IMR-90 (cell line): Measurements from ENCODE around the gene CHST6.

ENCODE experiments used
- CHD1 ChIP-seq: IDR thresholded peaks from 2 replicates; pipeline ENCODE4 v1.6.1; 2012; ENCODE audit warnings: low read depth, low read length, improper control_type of control experiment
- CTCF ChIP-seq: conservative IDR thresholded peaks from 2 replicates; pipeline ENCODE4 v1.5.1; 2012; ENCODE audit warnings: mild to moderate bottlenecking, low read depth, low read length, improper control_type of control experiment
- ELK1 ChIP-seq: fragments of 150-350 bp; IDR thresholded peaks from 2 replicates; pipeline ENCODE4 v1.6.1; 2016; ENCODE audit warnings: low read depth, mild to moderate bottlenecking, low read length, moderate library complexity, borderline replicate concordance
- MAZ ChIP-seq: IDR thresholded peaks from 2 replicates; pipeline ENCODE4 v1.6.1; 2012; ENCODE audit warnings: low read depth, mild to moderate bottlenecking, low read length, improper control_type of control experiment, moderate library complexity, borderline replicate concordance
- MXI1 ChIP-seq: IDR thresholded peaks from 2 replicates; pipeline ENCODE4 v1.6.1; 2012; ENCODE audit warnings: low read depth, mild to moderate bottlenecking, low read length, moderate library complexity, borderline replicate concordance
- RAD21 ChIP-seq: IDR thresholded peaks from 2 replicates; pipeline ENCODE4 v1.6.1; 2012; ENCODE audit warnings: low read length, improper control_type of control experiment
- SMC3 ChIP-seq: fragments of 150-350 bp; IDR thresholded peaks from 2 replicates; pipeline ENCODE4 v1.6.1; 2016; ENCODE audit warnings: low read depth, mild to moderate bottlenecking, antibody characterized with exemption, low read length, moderate library complexity
- USF2 ChIP-seq: fragments of 150-350 bp; IDR thresholded peaks from 2 replicates; pipeline ENCODE4 v1.6.1; 2017; ENCODE audit warnings: mild to moderate bottlenecking, antibody characterized with exemption, low read length, low read depth

GRCh38 chr16:75506574-75506973 is 11.3 kb upstream of the CHST6 start:
- TF ChIP-seq USF2, result no peak
- no peak for TF ChIP-seq CTCF
- no peak for TF ChIP-seq MAZ
- no peak for TF ChIP-seq RAD21
- no peak for TF ChIP-seq SMC3
- no peak for TF ChIP-seq ELK1
- TF ChIP-seq CHD1, result no peak
- no peak for TF ChIP-seq MXI1
